Spleen (tissue), 11 donors: Measurements from ENCODE around the gene CYGB. TPM values are rescaled to one million over a fixed set of nuclear protein-coding genes. Genes with fewer than 3 reads are reported as not detected.
A peak's percentile ranks its signal among the peaks of the same experiment; 100 is the strongest.

ENCODE experiments used
- DNase-seq: peaks from one replicate; pipeline ENCODE4 v3.0.0-alpha.2; 2020
- H3K27ac ChIP-seq, 8 donors: fragments of 200-600 bp; sonication (generic) in 7 of 8; 1 replicate in 4 of 8; 2 replicates in 4 of 8; pipeline versions ENCODE4 v1.5.0 to v1.8.0; 2016 to 2021; ENCODE audit warnings: inconsistent platforms in 4 of 8, mild to moderate bottlenecking in 4 of 8, moderate library complexity in 1 of 8
- H3K27me3 ChIP-seq, 7 donors: fragments of 200-600 bp; sonication (generic) in 6 of 7; replicated peaks in 1 of 7; 1 replicate in 4 of 7; 2 replicates in 3 of 7; pipeline versions ENCODE4 v1.5.0 to v1.8.0; 2016 to 2021; ENCODE audit warnings: inconsistent platforms in 3 of 7, mild to moderate bottlenecking in 1 of 7
- H3K36me3 ChIP-seq, 6 donors: fragments of 200-600 bp; sonication (generic) in 5 of 6; 1 replicate in 4 of 6; 2 replicates in 2 of 6; pipeline versions ENCODE4 v1.5.0 to v1.8.0; 2016 to 2021; ENCODE audit warnings: inconsistent platforms in 2 of 6
- H3K4me1 ChIP-seq, 6 donors: fragments of 200-600 bp; sonication (generic) in 5 of 6; 1 replicate in 3 of 6; 2 replicates in 3 of 6; pipeline versions ENCODE4 v1.5.0 to v1.8.0; 2016 to 2021; ENCODE audit warnings: inconsistent platforms in 3 of 6
- H3K4me3 ChIP-seq, 8 donors: fragments of 200-600 bp; sonication (generic) in 7 of 8; 1 replicate in 4 of 8; 2 replicates in 4 of 8; pipeline versions ENCODE4 v1.5.0 to v1.8.0; 2016 to 2021; ENCODE audit warnings: inconsistent platforms in 4 of 8, mild to moderate bottlenecking in 4 of 8, moderate library complexity in 2 of 8
- H3K9me3 ChIP-seq, 8 donors: fragments of 200-600 bp; sonication (generic) in 7 of 8; 1 replicate in 4 of 8; 2 replicates in 4 of 8; pipeline versions ENCODE4 v1.5.0 to v1.8.0; 2016 to 2021; ENCODE audit warnings: inconsistent platforms in 4 of 8
- CTCF ChIP-seq, 11 experiments: fragments of 200-600 bp in 7 of 11; fragments of 450-650 bp in 4 of 11; sonication (generic) in 4 of 11; IDR thresholded peaks in 8 of 11; conservative IDR thresholded peaks in 3 of 11; 1 replicate in 7 of 11; 2 replicates in 4 of 11; pipeline versions ENCODE4 v1.4.0 to v1.8.0; 2016 to 2021; ENCODE audit warnings: antibody characterized with exemption in 11 of 11, inconsistent platforms in 4 of 11, mild to moderate bottlenecking in 1 of 11
- POLR2A ChIP-seq, 3 donors: fragments of 450-650 bp; IDR thresholded peaks; one replicate each; pipeline ENCODE4 v1.5.1; 2017; ENCODE audit warnings: antibody characterized with exemption in 3 of 3, mild to moderate bottlenecking in 1 of 3
- POLR2AphosphoS5 ChIP-seq, 3 donors: sonication (generic); formaldehyde crosslinking; IDR thresholded peaks; one replicate each; pipeline ENCODE4 v1.5.1; 2017; ENCODE audit warnings: antibody characterized with exemption in 3 of 3
- WGBS, 5 donors: extraction: QIAGEN DNeasy Blood & Tissue Kit in 3 of 5; methylation state at CpG; one replicate each; pipeline versions ENCODE4 v1.1.5 to v1.1.7; 2013 to 2018; 5-methylcytosine and 5-hydroxymethylcytosine counted together
- intact Hi-C: fragments of 100-400 bp; cut with DNase I; formaldehyde crosslinking; loops from one replicate; pipeline ENCODE4 v1.15.0; 2023; ENCODE audit warnings: low total_unique reads
- polyA plus RNA-seq, 3 donors: library from polyadenylated mRNA; stranded (reverse); fragments of 200-250 nt; gene quantifications; one replicate each; pipeline ENCODE4 v1.2.1, GENCODE V29; 2013
- total RNA-seq, 7 donors: library from RNA; depleted of rRNA in 3 of 7; stranded (reverse); fragments of >200 nt in 3 of 7; fragmentation: NEBNext Ultra II Directional in 4 of 7; extraction: Animal tissue kit (Norgen Biotek cat#: 25700) in 4 of 7; gene quantifications; one replicate each; pipeline versions ENCODE4 v1.1.0 to v1.2.1, GENCODE V29; 2016 to 2021
- donor health status: healthy with polysubstance abuse.
- donor health status: DM: no; HTN: no; CAD: no; lungs with moderate emphysema.
- donor health status: DM: no; HTN: no; CAD: no.
- donor health status: Bipolar disorder and iron deficiency.
- donor health status: healthy.
- donor health status: DM: no; HTN: no; CAD: no.
- donor health status: DM: yes; HTN: yes; CAD: no.

CYGB gene
- total and polyA plus RNA-seq, 10 donors, result 3.5 to 21.0 (median 7.7) TPM

- WGBS, 5 donors, result 26 to 45% (median 29%) methylated on average over 11 of the region's 11 CpGs
- TF ChIP-seq POLR2AphosphoS5 (IDR thresholded peaks at IDR 0.05) (peak in 2 of 3 donors; percentile 71 to 87), POLR2A (IDR thresholded peaks at IDR 0.05) (no peak), CTCF (IDR thresholded peaks at IDR 0.05 in 8 of 11, conservative IDR thresholded peaks at IDR 0.05 in 3 of 11) (no peak)
- Histone ChIP-seq H3K36me3 (peaks cover 0 to 38% (median 8%) of the 10 kb centered on the region in 6 donors), H3K4me1 (peaks cover 12 to 100% (median 75%) of the 10 kb centered on the region in 6 donors), H3K27ac (peak overlapping the region in 6 of 8 donors; percentile 35 to 98 (median 89)), H3K27me3 (no peaks in the 10 kb centered on the region), H3K9me3 (no peaks in the 10 kb centered on the region), H3K4me3 (no peak overlapping the region)
- no peak for DNase-seq
- intact Hi-C loops, result no loop called here
These were observed 51.9 kb downstream of the CYGB start for GRCh38 chr17:76485569-76485968.

DNA sequence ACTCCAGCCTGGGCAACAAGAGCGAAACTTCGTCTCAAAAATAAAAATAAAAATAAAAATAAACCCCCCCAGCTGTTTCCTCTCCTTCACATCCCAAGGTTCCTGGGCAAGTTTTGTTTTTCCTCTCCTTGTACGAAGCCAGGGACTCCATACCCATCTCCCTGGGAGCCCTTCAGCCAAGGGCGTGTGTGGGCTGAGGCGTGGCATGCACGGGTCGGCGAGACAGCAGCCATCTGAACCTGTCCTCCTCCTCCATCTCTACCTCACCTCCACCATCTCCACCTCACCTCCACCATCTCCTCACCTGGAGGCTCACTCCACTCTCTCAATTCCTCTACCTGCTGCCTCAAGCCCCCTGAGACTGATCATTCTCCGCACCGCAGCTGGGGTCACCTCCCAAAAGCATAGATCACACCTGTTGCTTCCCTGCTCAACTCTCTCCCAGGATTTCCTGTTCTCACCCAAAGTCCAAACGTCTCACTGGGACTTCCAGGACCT is 53.2 kb downstream of the CYGB start:
- 79 to 85% (median 81%) methylated on average over 11 of the region's 11 CpGs for WGBS, 5 donors
- DNase-seq, result no peak
- Histone ChIP-seq H3K27ac (peak overlapping the region in 7 of 8 donors; percentile 8 to 98 (median 88)), H3K9me3 (no peaks in the 10 kb centered on the region), H3K4me3 (no peak overlapping the region), H3K27me3 (no peaks in the 10 kb centered on the region), H3K4me1 (peaks cover 16 to 99% (median 71%) of the 10 kb centered on the region in 6 donors), H3K36me3 (peaks cover 0 to 49% (median 12%) of the 10 kb centered on the region in 6 donors)
- TF ChIP-seq CTCF (IDR thresholded peaks at IDR 0.05 in 8 of 11, conservative IDR thresholded peaks at IDR 0.05 in 3 of 11) (no peak), POLR2AphosphoS5 (IDR thresholded peaks at IDR 0.05) (peak in 2 of 3 donors; percentile 21 to 36)
- intact Hi-C loops, result no loop called here

DNA sequence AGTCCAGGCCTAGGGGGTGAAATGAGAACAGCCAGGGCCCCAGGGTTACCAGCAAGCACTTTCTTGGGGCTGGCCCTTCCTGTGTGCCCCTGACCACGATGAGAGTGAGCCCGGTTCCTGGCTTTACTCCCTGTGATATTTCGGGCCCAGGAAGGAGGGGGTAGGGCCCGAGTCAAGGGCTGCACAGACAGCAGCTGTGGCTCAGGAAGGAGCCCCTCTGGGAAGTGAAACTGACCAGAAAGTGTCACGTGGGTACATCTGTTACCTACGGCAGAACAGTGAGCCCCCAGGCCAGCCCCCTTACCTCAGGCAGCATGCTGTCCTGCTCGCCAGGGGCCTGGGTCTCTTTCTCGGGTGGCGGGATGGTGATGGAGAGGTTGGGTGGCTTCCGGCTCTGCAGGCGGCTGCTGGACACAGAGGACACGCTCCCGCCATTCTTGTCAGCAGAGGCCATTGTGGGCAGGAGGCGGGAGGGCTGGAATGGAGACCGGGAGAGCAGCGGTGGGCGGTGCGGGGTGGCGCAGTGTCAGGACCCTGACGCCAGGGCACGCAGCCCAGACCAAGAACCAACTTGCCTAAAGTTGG is 56.3 kb downstream of the CYGB start:
- Histone ChIP-seq H3K4me1 (peaks cover 12 to 75% (median 59%) of the 10 kb centered on the region in 6 donors), H3K36me3 (peaks cover 0 to 61% (median 35%) of the 10 kb centered on the region in 6 donors), H3K9me3 (no peaks in the 10 kb centered on the region), H3K27ac (peak overlapping the region; percentile 56 to 98 (median 84)), H3K27me3 (no peaks in the 10 kb centered on the region), H3K4me3 (peak overlapping the region in 6 of 8 donors; percentile 6 to 62 (median 28))
- WGBS, 5 donors, result 52 to 56% (median 55%) methylated on average over 15 to 21 of the region's 21 CpGs
- peak; percentile 89 for DNase-seq
- intact Hi-C loops, result no loop called here
- TF ChIP-seq POLR2AphosphoS5 (IDR thresholded peaks at IDR 0.05) (peak; percentile 69 to 78 (median 78)), CTCF (IDR thresholded peaks at IDR 0.05 in 8 of 11, conservative IDR thresholded peaks at IDR 0.05 in 3 of 11) (no peak)

DNA sequence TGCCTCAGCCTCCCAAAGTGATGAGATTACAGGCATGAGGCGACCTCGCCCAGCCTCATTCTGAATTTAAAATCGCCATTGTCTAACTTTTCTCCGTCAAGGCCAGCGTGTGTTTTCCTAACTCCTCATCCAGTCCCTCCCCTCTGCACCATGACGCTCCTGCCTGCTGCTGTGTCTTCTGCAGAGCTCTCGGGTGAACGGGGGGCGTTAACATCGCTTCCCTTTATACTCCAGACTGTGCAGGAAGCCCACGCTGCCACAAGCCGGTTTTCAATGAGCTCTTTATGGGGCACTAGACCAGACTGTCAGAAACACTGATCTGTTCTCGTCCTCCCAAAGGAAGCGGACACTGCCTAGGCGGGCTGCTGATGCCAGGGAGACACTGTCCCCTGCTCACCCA is 56.9 kb downstream of the CYGB start:
- intact Hi-C loops, result no loop called here
- H3K4me1 ChIP-seq, result peaks cover 12 to 69% (median 54%) of the 10 kb centered on the region in 6 donors
- H3K27ac ChIP-seq, result peak overlapping the region; percentile 56 to 98 (median 84)
- H3K4me3 ChIP-seq, result peak overlapping the region in 6 of 8 donors; percentile 6 to 62 (median 28)
- 22 to 42% (median 38%) methylated on average over 14 to 15 of the region's 15 CpGs for WGBS, 5 donors
- peaks cover 0 to 65% (median 35%) of the 10 kb centered on the region in 6 donors for H3K36me3 ChIP-seq
- H3K9me3 ChIP-seq, result no peaks in the 10 kb centered on the region
- DNase-seq, result no peak
- TF ChIP-seq CTCF (IDR thresholded peaks at IDR 0.05 in 8 of 11, conservative IDR thresholded peaks at IDR 0.05 in 3 of 11) (no peak), POLR2A (IDR thresholded peaks at IDR 0.05) (no peak), POLR2AphosphoS5 (IDR thresholded peaks at IDR 0.05) (no peak)
- no peaks in the 10 kb centered on the region for H3K27me3 ChIP-seq
